SK-N-MC (cell line): ENCODE data around the gene VPS39.

Experiments
- EZH2 ChIP-seq: fragments of 200-600 bp; sonication (generic); IDR thresholded peaks from one replicate; pipeline ENCODE4 v1.6.1; 2017; ENCODE audit warnings: antibody characterized with exemption
- POLR2AphosphoS5 ChIP-seq: IDR thresholded peaks from 2 replicates; pipeline ENCODE4 v1.6.1; 2012; ENCODE audit warnings: mild to moderate bottlenecking, low read depth, low read length, borderline replicate concordance

- no peak for TF ChIP-seq POLR2AphosphoS5
- no peak for TF ChIP-seq EZH2
These were observed 87.1 kb downstream of the VPS39 start for GRCh38 chr15:42121021-42121420.
